ENCODE results near the gene KCNT2.

DNA sequence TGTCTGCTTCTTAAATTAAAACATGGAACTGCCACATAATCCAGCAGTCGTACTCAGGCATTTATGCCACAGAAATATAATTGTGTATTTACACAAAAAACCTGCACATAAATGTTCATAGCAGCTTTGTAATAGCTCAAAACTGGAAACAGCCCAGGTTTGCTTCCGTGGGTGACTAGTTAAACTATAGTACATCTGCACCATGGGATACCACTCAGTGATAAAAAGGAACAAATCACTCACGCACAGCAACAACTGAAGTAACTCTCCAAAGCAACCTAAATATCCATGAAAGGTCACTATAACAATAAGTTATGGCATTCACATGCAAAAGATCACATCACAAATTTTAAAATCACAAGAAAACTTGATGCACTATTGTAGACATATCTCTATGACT is 64.4 kb downstream of the KCNT2 start:
- TF ChIP-seq CTCF (IDR thresholded peaks at IDR 0.05) (no peak), POLR2A (IDR thresholded peaks at IDR 0.05) (no peak)

All from gastroesophageal sphincter (tissue), 3 donors.